SK-N-MC (cell line): ENCODE data around the gene SPDYE2B.
"Not testable (repeated sequence)": the region's sequence is repeated elsewhere in the genome, so short reads cannot be mapped to it uniquely, and the experiment has no call there.

Source experiments
- EZH2 ChIP-seq: fragments of 200-600 bp; sonication (generic); IDR thresholded peaks from one replicate; pipeline ENCODE4 v1.6.1; 2017; ENCODE audit warnings: antibody characterized with exemption
- FOXP2 ChIP-seq: optimal IDR thresholded peaks from 2 replicates; pipeline ENCODE3; 2011; ENCODE audit warnings: mild to moderate bottlenecking, moderate library complexity; ENCODE audit not compliant: insufficient read depth; ENCODE audit errors: extremely low read length, control extremely low read depth
- POLR2AphosphoS5 ChIP-seq: IDR thresholded peaks from 2 replicates; pipeline ENCODE4 v1.6.1; 2012; ENCODE audit warnings: mild to moderate bottlenecking, low read depth, low read length, borderline replicate concordance

DNA sequence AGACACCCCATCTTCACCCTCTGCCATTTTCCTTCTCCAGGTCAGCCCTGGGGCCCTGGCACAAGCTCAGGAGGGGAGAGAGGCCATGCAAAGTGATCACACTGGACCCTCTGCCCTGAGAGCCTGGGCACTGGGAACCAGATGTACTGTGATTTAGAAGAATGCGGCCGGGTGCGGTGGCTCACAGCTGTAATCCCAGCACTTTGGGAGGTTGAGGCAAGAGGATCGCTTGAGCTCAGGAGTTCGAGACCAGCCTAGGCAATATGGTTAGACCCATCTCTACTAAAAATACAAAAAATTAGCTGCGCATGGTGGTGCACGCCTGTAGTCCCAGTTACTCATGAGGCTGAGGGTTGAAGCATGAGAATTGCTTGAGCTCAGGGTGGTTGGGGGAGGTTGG, 2.3 kb upstream of the SPDYE2B start:
- TF ChIP-seq EZH2, POLR2AphosphoS5, FOXP2: not testable (repeated sequence)
